Uterus (tissue), 4 donors: ENCODE measurements around the gene DBNDD1. TPM values are rescaled to one million over a fixed set of nuclear protein-coding genes. Genes with fewer than 3 reads are reported as not detected.

Experiments
- DNase-seq, 2 donors: peaks; one replicate each; pipeline ENCODE4 v3.0.0-alpha.2; 2019 to 2020
- H3K27ac ChIP-seq, 2 donors: fragments of 200-600 bp; sonication (generic); 1 replicate in 1 of 2; 2 replicates in 1 of 2; pipeline ENCODE4 v1.5.1; 2016 to 2018
- H3K27me3 ChIP-seq, 2 donors: fragments of 200-600 bp; sonication (generic); one replicate each; pipeline ENCODE4 v1.5.1; 2018 to 2019; ENCODE audit warnings: control low read depth in 1 of 2
- H3K36me3 ChIP-seq, 2 donors: fragments of 200-600 bp; sonication (generic); one replicate each; pipeline ENCODE4 v1.5.1; 2019; ENCODE audit warnings: control low read depth in 1 of 2
- H3K4me1 ChIP-seq, 2 donors: fragments of 200-600 bp; sonication (generic); one replicate each; pipeline ENCODE4 v1.5.1; 2018 to 2019; ENCODE audit warnings: control low read depth in 1 of 2
- H3K4me3 ChIP-seq, 2 donors: fragments of 200-600 bp; sonication (generic); 1 replicate in 1 of 2; 2 replicates in 1 of 2; pipeline ENCODE4 v1.5.1; 2018 to 2019; ENCODE audit warnings: mild to moderate bottlenecking in 1 of 2
- H3K9me3 ChIP-seq, 2 donors: fragments of 200-600 bp; sonication (generic); one replicate each; pipeline ENCODE4 v1.5.1; 2019; ENCODE audit warnings: control low read depth in 1 of 2
- CTCF ChIP-seq, 4 experiments: fragments of 200-600 bp in 2 of 4; fragments of 450-650 bp in 2 of 4; sonication (generic) in 2 of 4; IDR thresholded peaks; one replicate each; pipeline ENCODE4 v1.5.1; 2016 to 2019; ENCODE audit warnings: antibody characterized with exemption in 4 of 4, mild to moderate bottlenecking in 2 of 4, moderate library complexity in 1 of 4
- POLR2A ChIP-seq, 2 donors: fragments of 450-650 bp; IDR thresholded peaks; one replicate each; pipeline ENCODE4 v1.6.1; 2016; ENCODE audit warnings: antibody characterized with exemption in 2 of 2, mild to moderate bottlenecking in 1 of 2, moderate library complexity in 1 of 2
- intact Hi-C: fragments of 100-400 bp; cut with DNase I; formaldehyde crosslinking; loops from one replicate; pipeline ENCODE4 v1.15.1; 2023; ENCODE audit warnings: low total_unique reads
- total RNA-seq, 4 donors: library from RNA; depleted of rRNA in 3 of 4; stranded (reverse); fragments of >200 nt in 3 of 4; gene quantifications; one replicate each; pipeline versions ENCODE4 v1.1.0 to v1.2.4, GENCODE V29; 2014 to 2023
- donor health status: DM: yes; HTN: yes; CAD: no.

Gene DBNDD1
- total RNA-seq, 4 donors from 2014 or later = 1.0 to 4.2 TPM; not detected in 2

DNA sequence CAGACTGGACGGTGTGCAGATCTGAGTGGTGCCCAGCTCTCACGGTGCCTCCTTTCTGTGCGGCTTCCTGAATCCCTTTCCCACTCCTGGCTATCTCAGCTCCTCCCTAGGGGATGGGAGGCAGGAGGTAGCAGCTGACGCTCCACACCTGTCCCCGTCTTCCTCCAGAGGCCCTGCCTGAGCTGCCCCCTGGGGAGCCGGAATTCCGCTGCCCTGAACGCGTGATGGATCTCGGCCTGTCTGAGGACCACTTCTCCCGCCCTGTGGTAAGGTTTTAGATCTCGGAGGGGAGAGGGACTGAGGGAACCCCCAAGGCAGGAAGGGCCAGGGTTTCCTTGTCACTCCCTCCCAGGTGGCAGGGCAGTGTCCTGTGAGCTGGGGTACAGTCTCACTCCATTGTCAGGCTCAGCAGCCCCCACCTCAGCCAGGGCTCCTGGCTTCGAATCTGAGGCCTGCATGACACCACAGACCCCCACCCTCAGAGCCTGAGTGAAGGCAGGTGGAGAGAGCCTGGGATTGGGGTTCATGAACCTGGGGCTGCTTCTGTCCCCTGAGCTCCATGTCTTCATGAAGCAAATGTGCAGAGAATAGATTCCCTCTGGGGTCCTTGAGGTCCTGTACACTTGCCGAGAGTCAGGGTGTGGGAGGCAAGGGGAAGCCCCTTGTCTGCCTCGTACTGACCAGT is 64.1 kb downstream of the DBNDD1 start:
- no peaks in the 10 kb centered on the region for H3K36me3 ChIP-seq
- TF ChIP-seq CTCF (IDR thresholded peaks at IDR 0.05) (no peak), POLR2A (IDR thresholded peaks at IDR 0.05) (no peak)

More for the DNA sequence above, 64.1 kb downstream of the DBNDD1 start:
- H3K27me3 ChIP-seq = no peaks in the 10 kb centered on the region
- no peaks in the 10 kb centered on the region for H3K4me1 ChIP-seq
- no peak overlapping the region for H3K4me3 ChIP-seq
- DNase-seq = no peak
- H3K9me3 ChIP-seq = no peaks in the 10 kb centered on the region
- intact Hi-C loops = no loop called here
- no peak overlapping the region for H3K27ac ChIP-seq

Other genes with a start within 250 kb of the DBNDD1 start
- gene FANCA, start 202.8 kb downstream of the DBNDD1 start, total RNA-seq = 10 to 100 TPM in 1 of 4 donors, 1 to 10 TPM in 1, under 1 TPM in 1, not detected in 1; 0.26 to 27.4 (median 2.4) TPM
- gene SPIRE2, start 191.0 kb downstream of the DBNDD1 start, total RNA-seq = 1 to 10 TPM; 1.2 to 7.5 (median 3.3) TPM
- gene TCF25, start 145.9 kb downstream of the DBNDD1 start, total RNA-seq = 100 to 1,000 TPM in 2 of 4 donors, 10 to 100 TPM in 2; 60.3 to 221 (median 126) TPM
- 1 to 10 TPM in 3 of 4 donors, under 1 TPM in 1; 0.77 to 6.2 (median 5.4) TPM for gene MC1R, start 100.6 kb downstream of the DBNDD1 start, total RNA-seq
- gene TUBB3, start 96.1 kb downstream of the DBNDD1 start, total RNA-seq = 10 to 100 TPM in 1 of 4 donors, under 1 TPM in 1, not detected in 2; 0.88 to 28.6 TPM
- gene DEF8, start 70.7 kb downstream of the DBNDD1 start, total RNA-seq = 10 to 100 TPM; 29.4 to 96.3 (median 57.2) TPM
- under 1 TPM in 1 of 4 donors, not detected in 3; 0.35 TPM for gene PRDM7, start 57.9 kb upstream of the DBNDD1 start, total RNA-seq